Uterus (tissue), 4 donors: Measurements from ENCODE around the gene PDP2. TPM values are rescaled to one million over a fixed set of nuclear protein-coding genes. Genes with fewer than 3 reads are reported as not detected.

ENCODE experiments used
- DNase-seq, 2 donors: peaks; one replicate each; pipeline ENCODE4 v3.0.0-alpha.2; 2019 to 2020
- H3K27ac ChIP-seq, 2 donors: fragments of 200-600 bp; sonication (generic); 1 replicate in 1 of 2; 2 replicates in 1 of 2; pipeline ENCODE4 v1.5.1; 2016 to 2018
- H3K27me3 ChIP-seq, 2 donors: fragments of 200-600 bp; sonication (generic); one replicate each; pipeline ENCODE4 v1.5.1; 2018 to 2019; ENCODE audit warnings: control low read depth in 1 of 2
- H3K36me3 ChIP-seq, 2 donors: fragments of 200-600 bp; sonication (generic); one replicate each; pipeline ENCODE4 v1.5.1; 2019; ENCODE audit warnings: control low read depth in 1 of 2
- H3K4me1 ChIP-seq, 2 donors: fragments of 200-600 bp; sonication (generic); one replicate each; pipeline ENCODE4 v1.5.1; 2018 to 2019; ENCODE audit warnings: control low read depth in 1 of 2
- H3K4me3 ChIP-seq, 2 donors: fragments of 200-600 bp; sonication (generic); 1 replicate in 1 of 2; 2 replicates in 1 of 2; pipeline ENCODE4 v1.5.1; 2018 to 2019; ENCODE audit warnings: mild to moderate bottlenecking in 1 of 2
- H3K9me3 ChIP-seq, 2 donors: fragments of 200-600 bp; sonication (generic); one replicate each; pipeline ENCODE4 v1.5.1; 2019; ENCODE audit warnings: control low read depth in 1 of 2
- CTCF ChIP-seq, 4 experiments: fragments of 200-600 bp in 2 of 4; fragments of 450-650 bp in 2 of 4; sonication (generic) in 2 of 4; IDR thresholded peaks; one replicate each; pipeline ENCODE4 v1.5.1; 2016 to 2019; ENCODE audit warnings: antibody characterized with exemption in 4 of 4, mild to moderate bottlenecking in 2 of 4, moderate library complexity in 1 of 4
- POLR2A ChIP-seq, 2 donors: fragments of 450-650 bp; IDR thresholded peaks; one replicate each; pipeline ENCODE4 v1.6.1; 2016; ENCODE audit warnings: antibody characterized with exemption in 2 of 2, mild to moderate bottlenecking in 1 of 2, moderate library complexity in 1 of 2
- intact Hi-C: fragments of 100-400 bp; cut with DNase I; formaldehyde crosslinking; loops from one replicate; pipeline ENCODE4 v1.15.1; 2023; ENCODE audit warnings: low total_unique reads
- total RNA-seq, 4 donors: library from RNA; depleted of rRNA in 3 of 4; stranded (reverse); fragments of >200 nt in 3 of 4; gene quantifications; one replicate each; pipeline versions ENCODE4 v1.1.0 to v1.2.4, GENCODE V29; 2014 to 2023
- donor health status: DM: yes; HTN: yes; CAD: no.

Gene PDP2
- total RNA-seq, 4 donors from 2014 or later = 0.77 to 20.5 (median 6.3) TPM

GRCh38 chr16:66844342-66845079, 35.8 kb upstream of the PDP2 start, which contains the start of gene CA7:
CA7 (plus strand) TSS chr16:66844414; CDS start chr16:66844488, 74 bp downstream.
- peak in 1 of 2 donors; percentile 12 for DNase-seq
- H3K4me3 ChIP-seq = peak within 1 kb of the TSS; percentile 0 to 7
- no peak within 1 kb of the TSS for H3K27ac ChIP-seq
- intact Hi-C loops = no loop called here
- H3K9me3 ChIP-seq = no peaks in the 10 kb centered on the region
- TF ChIP-seq POLR2A (IDR thresholded peaks at IDR 0.05) = no peak
- no peak for TF ChIP-seq CTCF (IDR thresholded peaks at IDR 0.05)
- peaks cover 4 to 9% of the 10 kb centered on the region in 2 donors for H3K27me3 ChIP-seq
- peaks cover 0 to 13% of the 10 kb centered on the region in 2 donors for H3K4me1 ChIP-seq
- no peaks in the 10 kb centered on the region for H3K36me3 ChIP-seq

- Histone ChIP-seq H3K9me3 (no peaks in the 10 kb centered on the region), H3K27me3 (peaks cover 4 to 9% of the 10 kb centered on the region in 2 donors), H3K4me3 (no peak overlapping the region), H3K27ac (no peak overlapping the region), H3K36me3 (no peaks in the 10 kb centered on the region), H3K4me1 (peaks cover 0 to 13% of the 10 kb centered on the region in 2 donors)
- peak in 1 of 2 donors; percentile 3 for DNase-seq
- intact Hi-C loops = no loop called here
- no peak for TF ChIP-seq POLR2A (IDR thresholded peaks at IDR 0.05)
Measured at GRCh38 chr16:66845080-66845410, 35.3 kb upstream of the PDP2 start.

- no peak for DNase-seq
- intact Hi-C loops = no loop called here
- no peaks in the 10 kb centered on the region for H3K9me3 ChIP-seq
- H3K27ac ChIP-seq = no peak overlapping the region
- H3K36me3 ChIP-seq = no peaks in the 10 kb centered on the region
- TF ChIP-seq POLR2A (IDR thresholded peaks at IDR 0.05) = no peak
- peaks cover 4 to 9% of the 10 kb centered on the region in 2 donors for H3K27me3 ChIP-seq
- no peak overlapping the region for H3K4me3 ChIP-seq
- H3K4me1 ChIP-seq = peaks cover 0 to 13% of the 10 kb centered on the region in 2 donors
Measured at GRCh38 chr16:66845791-66846221, 34.5 kb upstream of the PDP2 start.

GRCh38 chr16:66846266-66846665, 34.0 kb upstream of the PDP2 start:
- Histone ChIP-seq H3K36me3 (no peaks in the 10 kb centered on the region), H3K9me3 (no peaks in the 10 kb centered on the region), H3K4me1 (peaks cover 0 to 13% of the 10 kb centered on the region in 2 donors), H3K4me3 (no peak overlapping the region), H3K27me3 (peaks cover 4 to 9% of the 10 kb centered on the region in 2 donors), H3K27ac (no peak overlapping the region)
- intact Hi-C loops = no loop called here
- DNase-seq = no peak
- no peak for TF ChIP-seq CTCF (IDR thresholded peaks at IDR 0.05)
- TF ChIP-seq POLR2A (IDR thresholded peaks at IDR 0.05) = no peak

- no peak overlapping the region for H3K4me3 ChIP-seq
- peak in 1 of 2 donors; percentile 6 for DNase-seq
- H3K36me3 ChIP-seq = no peaks in the 10 kb centered on the region
- no peak for TF ChIP-seq CTCF (IDR thresholded peaks at IDR 0.05)
- no peak for TF ChIP-seq POLR2A (IDR thresholded peaks at IDR 0.05)
- intact Hi-C loops = no loop called here
- H3K9me3 ChIP-seq = no peaks in the 10 kb centered on the region
- H3K27ac ChIP-seq = no peak overlapping the region
- peaks cover 0 to 13% of the 10 kb centered on the region in 2 donors for H3K4me1 ChIP-seq
- peaks cover 4 to 9% of the 10 kb centered on the region in 2 donors for H3K27me3 ChIP-seq
Measured at GRCh38 chr16:66846831-66847230, 33.5 kb upstream of the PDP2 start.

GRCh38 chr16:66847533-66848067, 32.7 kb upstream of the PDP2 start:
- Histone ChIP-seq H3K9me3 (no peaks in the 10 kb centered on the region), H3K4me1 (peaks cover 0 to 13% of the 10 kb centered on the region in 2 donors), H3K36me3 (no peaks in the 10 kb centered on the region), H3K27me3 (peaks cover 4 to 9% of the 10 kb centered on the region in 2 donors), H3K4me3 (no peak overlapping the region), H3K27ac (no peak overlapping the region)
- DNase-seq = no peak
- TF ChIP-seq CTCF (IDR thresholded peaks at IDR 0.05) = no peak
- TF ChIP-seq POLR2A (IDR thresholded peaks at IDR 0.05) = no peak
- intact Hi-C loops = no loop called here
